H4 (cell line): ENCODE measurements around the gene PPP4R2. TPM values are rescaled to one million over a fixed set of nuclear protein-coding genes. Genes with fewer than 3 reads are reported as not detected.

Experiments used
- DNase-seq: peaks from one replicate; pipeline ENCODE4 v3.0.0-alpha.2; 2015; ENCODE audit warnings: low spot score
- total RNA-seq: library from RNA; depleted of rRNA; stranded (reverse); fragments of >200 nt; shearing (Covaris generic); gene quantifications from 2 replicates; pipeline ENCODE4 v1.2.3, GENCODE V29; 2014; rRNA removed

The PPP4R2 gene
- total RNA-seq, 1 experiment from 2014 or later = 30.0 TPM

- no peak for DNase-seq
These were observed 118.1 kb downstream of the PPP4R2 start for GRCh38 chr3:73114711-73115110.

GRCh38 chr3:73115806-73116205, 119.2 kb downstream of the PPP4R2 start:
- DNase-seq = no peak

Other genes starting within 250 kb of the PPP4R2 start
- 19.5 and 22.3 TPM in 2 replicates for gene SHQ1, start 148.4 kb upstream of the PPP4R2 start, total RNA-seq
- 14.2 and 16.9 TPM in 2 replicates for gene GXYLT2, start 108.8 kb upstream of the PPP4R2 start, total RNA-seq
- gene EBLN2, start 64.8 kb downstream of the PPP4R2 start, total RNA-seq = 0.04 and 0.76 TPM in 2 replicates